Keratinocyte (primary cell): ENCODE results near the gene PM20D2. TPM values are rescaled to one million over a fixed set of nuclear protein-coding genes. Genes with fewer than 3 reads are reported as not detected.

Experiments used
- DNase-seq: peaks from one replicate; pipeline ENCODE4 v3.0.0-alpha.2; 2011; ENCODE audit warnings: low read depth, missing footprints, low spot score
- FAIRE-seq: peaks from 2 replicates; lab custom pipeline; 2011; peaks lifted over from hg19 to GRCh38; lab: Jason Lieb, UNC
- H2AFZ ChIP-seq: 2 replicates; pipeline ENCODE4 v1.6.0; 2012; ENCODE audit warnings: low read length, control low read depth, inconsistent platforms; ENCODE audit not compliant: control insufficient read depth
- H3K27ac ChIP-seq: 2 replicates; pipeline ENCODE4 v1.5.1; 2011; ENCODE audit warnings: low read length; ENCODE audit not compliant: control insufficient read depth, insufficient read depth
- H3K27me3 ChIP-seq: 3 replicates; pipeline ENCODE4 v1.6.0; 2011; ENCODE audit warnings: low read length; ENCODE audit not compliant: control insufficient read depth, insufficient read depth; ENCODE audit errors: extremely low read depth
- H3K36me3 ChIP-seq, 2 experiments: 2 replicates in 1 of 2; 3 replicates in 1 of 2; pipeline ENCODE4 v1.5.1; 2011; ENCODE audit warnings: low read length in 2 of 2, mild to moderate bottlenecking in 1 of 2; ENCODE audit not compliant: control insufficient read depth in 2 of 2, insufficient read depth in 2 of 2; ENCODE audit errors: extremely low read depth in 1 of 2
- H3K4me1 ChIP-seq: 3 replicates; pipeline ENCODE4 v1.5.1; 2011; ENCODE audit warnings: low read length; ENCODE audit not compliant: control insufficient read depth, insufficient read depth; ENCODE audit errors: extremely low read depth
- H3K4me2 ChIP-seq: 3 replicates; pipeline ENCODE4 v1.6.0; 2011; ENCODE audit warnings: low read depth, low read length; ENCODE audit not compliant: control insufficient read depth, insufficient read depth; ENCODE audit errors: extremely low read depth
- H3K4me3 ChIP-seq, 3 experiments: fragments of 200-600 bp in 1 of 3; sonication (generic) in 1 of 3; 2 replicates in 2 of 3; 3 replicates in 1 of 3; pipeline ENCODE4 v1.5.1; 2011 to 2016; ENCODE audit warnings: low read length in 3 of 3, mild to moderate bottlenecking in 3 of 3, control low read depth in 2 of 3, inconsistent platforms in 1 of 3, low read depth in 1 of 3, mixed read lengths in 1 of 3, mixed run types in 1 of 3, moderate library complexity in 1 of 3; ENCODE audit not compliant: control insufficient read depth in 2 of 3, insufficient read depth in 2 of 3; ENCODE audit errors: extremely low read depth in 1 of 3
- H3K79me2 ChIP-seq: 2 replicates; pipeline ENCODE4 v1.6.0; 2012; ENCODE audit warnings: low read length; ENCODE audit not compliant: control insufficient read depth, insufficient read depth
- H3K9ac ChIP-seq: 3 replicates; pipeline ENCODE4 v1.6.0; 2011; ENCODE audit warnings: low read length; ENCODE audit not compliant: control insufficient read depth, insufficient read depth; ENCODE audit errors: extremely low read depth
- H3K9me1 ChIP-seq: 3 replicates; pipeline ENCODE4 v1.6.0; 2011; ENCODE audit warnings: low read length; ENCODE audit not compliant: control insufficient read depth, insufficient read depth; ENCODE audit errors: extremely low read depth
- H3K9me3 ChIP-seq: 2 replicates; pipeline ENCODE4 v1.5.1; 2012; ENCODE audit warnings: low read depth, low read length; ENCODE audit not compliant: control insufficient read depth
- H4K20me1 ChIP-seq: 3 replicates; pipeline ENCODE4 v1.6.0; 2011; ENCODE audit warnings: low read length; ENCODE audit not compliant: control insufficient read depth, insufficient read depth; ENCODE audit errors: extremely low read depth
- EZH2 ChIP-seq: IDR thresholded peaks from one replicate; pipeline ENCODE4 v1.6.1; 2012; ENCODE audit warnings: inconsistent platforms, mild to moderate bottlenecking, low read length, moderate library complexity
- dilution Hi-C: fragments of 300-500 bp; cut with MboI; formaldehyde crosslinking; loops from one replicate; pipeline ENCODE4 v1.7.0; 2020; ENCODE audit warnings: low sequenced_read_pairs; ENCODE audit not compliant: extremely low pct_ligation_motif_present
- polyA plus RNA-seq, 5 experiments: library from polyadenylated mRNA; depleted of rRNA in 3 of 5; stranded (reverse) in 3 of 5; stranded (forward) in 1 of 5; unstranded in 1 of 5; fragments of >200 nt; gene quantifications; 1 replicate in 1 of 5; 2 replicates in 3 of 5; 3 replicates in 1 of 5; pipeline versions ENCODE4 v1.2.1 to v1.2.3, GENCODE V29; 2011 to 2012; ENCODE audit warnings: missing spikeins in 2 of 5, low read depth in 1 of 5, low replicate concordance in 1 of 5
- TF ChIP-seq, protein P1 (sequence below), 3 experiments: IDR thresholded peaks in 1 of 3; conservative IDR thresholded peaks in 1 of 3; optimal IDR thresholded peaks in 1 of 3; 2 replicates in 2 of 3; 3 replicates in 1 of 3; pipeline versions ENCODE3 to v1.5.1; 2011; ENCODE audit warnings: low read length in 3 of 3, mild to moderate bottlenecking in 3 of 3, moderate library complexity in 2 of 3, control low read depth in 1 of 3, inconsistent platforms in 1 of 3; ENCODE audit not compliant: insufficient read depth in 2 of 3; ENCODE audit errors: extremely low read depth in 1 of 3

Gene PM20D2
- polyA plus RNA-seq, 1 donor (not counting 4 experiments of a cell fraction or from before 2014, with no cell fraction given): 7.9 TPM

DNA sequence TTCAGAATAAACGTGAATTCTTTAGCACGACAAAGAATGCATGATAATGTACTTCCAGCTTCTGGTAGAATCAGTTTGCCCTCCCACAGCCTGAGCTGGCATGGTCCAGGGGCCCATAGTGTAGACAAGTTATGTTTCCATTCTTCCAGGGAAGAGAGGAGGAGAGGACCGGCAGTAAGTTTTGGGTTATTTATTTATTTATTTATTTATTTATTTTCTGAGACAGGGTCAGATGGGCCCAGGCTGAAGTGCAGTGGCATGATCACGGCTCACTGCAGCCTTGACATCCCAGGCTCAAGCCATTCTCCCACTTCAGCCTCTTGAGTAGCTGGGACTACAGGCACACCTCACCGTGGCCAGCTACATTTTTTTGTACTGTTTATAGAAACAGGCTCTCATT, 66.6 kb downstream of the PM20D2 start:
- DNase-seq (no peak), FAIRE-seq (no peak)
- no peak overlapping the region for H3K9ac ChIP-seq
- TF ChIP-seq, protein P1, sequence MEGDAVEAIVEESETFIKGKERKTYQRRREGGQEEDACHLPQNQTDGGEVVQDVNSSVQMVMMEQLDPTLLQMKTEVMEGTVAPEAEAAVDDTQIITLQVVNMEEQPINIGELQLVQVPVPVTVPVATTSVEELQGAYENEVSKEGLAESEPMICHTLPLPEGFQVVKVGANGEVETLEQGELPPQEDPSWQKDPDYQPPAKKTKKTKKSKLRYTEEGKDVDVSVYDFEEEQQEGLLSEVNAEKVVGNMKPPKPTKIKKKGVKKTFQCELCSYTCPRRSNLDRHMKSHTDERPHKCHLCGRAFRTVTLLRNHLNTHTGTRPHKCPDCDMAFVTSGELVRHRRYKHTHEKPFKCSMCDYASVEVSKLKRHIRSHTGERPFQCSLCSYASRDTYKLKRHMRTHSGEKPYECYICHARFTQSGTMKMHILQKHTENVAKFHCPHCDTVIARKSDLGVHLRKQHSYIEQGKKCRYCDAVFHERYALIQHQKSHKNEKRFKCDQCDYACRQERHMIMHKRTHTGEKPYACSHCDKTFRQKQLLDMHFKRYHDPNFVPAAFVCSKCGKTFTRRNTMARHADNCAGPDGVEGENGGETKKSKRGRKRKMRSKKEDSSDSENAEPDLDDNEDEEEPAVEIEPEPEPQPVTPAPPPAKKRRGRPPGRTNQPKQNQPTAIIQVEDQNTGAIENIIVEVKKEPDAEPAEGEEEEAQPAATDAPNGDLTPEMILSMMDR (optimal IDR thresholded peaks at IDR 0.05 in 1 of 3, IDR thresholded peaks at IDR 0.05 in 1 of 3, conservative IDR thresholded peaks at IDR 0.05 in 1 of 3; ENCODE audit: extremely low read depth in 1 of 3, insufficient read depth in 2 of 3, low read length in 3 of 3): no peak
- no peak for TF ChIP-seq EZH2
- H3K9me1 ChIP-seq: no peaks in the 10 kb centered on the region
- H3K36me3 ChIP-seq: no peaks in the 10 kb centered on the region
- H3K4me2 ChIP-seq: no peak overlapping the region
- no peaks in the 10 kb centered on the region for H3K79me2 ChIP-seq
- H4K20me1 ChIP-seq: no peaks in the 10 kb centered on the region
- peaks cover 5% of the 10 kb centered on the region for H3K27me3 ChIP-seq
- dilution Hi-C loops: no loop called here
- no peaks in the 10 kb centered on the region for H3K9me3 ChIP-seq
- H3K4me1 ChIP-seq: no peaks in the 10 kb centered on the region
- H3K4me3 ChIP-seq: no peak overlapping the region
- H2AFZ ChIP-seq: no peak overlapping the region
- H3K27ac ChIP-seq: no peak overlapping the region

GRCh38 chr6:89214197-89214596, 68.3 kb downstream of the PM20D2 start:
- no peak overlapping the region for H3K27ac ChIP-seq
- H3K4me1 ChIP-seq: no peaks in the 10 kb centered on the region
- TF ChIP-seq EZH2: no peak
- TF ChIP-seq, protein P1 (optimal IDR thresholded peaks at IDR 0.05 in 1 of 3, IDR thresholded peaks at IDR 0.05 in 1 of 3, conservative IDR thresholded peaks at IDR 0.05 in 1 of 3; ENCODE audit: extremely low read depth in 1 of 3, insufficient read depth in 2 of 3, low read length in 3 of 3): no peak
- H3K4me3 ChIP-seq: no peak overlapping the region
- no peaks in the 10 kb centered on the region for H3K36me3 ChIP-seq
- H3K9me3 ChIP-seq: no peaks in the 10 kb centered on the region
- no peak overlapping the region for H2AFZ ChIP-seq
- dilution Hi-C loops: no loop called here
- no peaks in the 10 kb centered on the region for H3K79me2 ChIP-seq
- no peak overlapping the region for H3K9ac ChIP-seq
- H3K9me1 ChIP-seq: no peaks in the 10 kb centered on the region
- H3K4me2 ChIP-seq: no peak overlapping the region
- H4K20me1 ChIP-seq: no peaks in the 10 kb centered on the region
- H3K27me3 ChIP-seq: peaks cover 5% of the 10 kb centered on the region
- FAIRE-seq (no peak), DNase-seq (no peak)

Other genes starting within 250 kb of the PM20D2 start
- 6.3 to 9.7 TPM (median 7.4 TPM) in 3 replicates for gene RNGTT, start 182.4 kb upstream of the PM20D2 start, polyA plus RNA-seq
- gene PNRC1, start 65.3 kb upstream of the PM20D2 start, polyA plus RNA-seq: 7.1 to 34.6 TPM (median 19.5 TPM) in 3 replicates
- gene SRSF12, start 28.0 kb upstream of the PM20D2 start, polyA plus RNA-seq: 0.16 to 0.28 TPM (median 0.19 TPM) in 3 replicates
- 0.04 TPM in 1 of 3 replicates, not detected in the others for gene GABRR1, start 71.3 kb downstream of the PM20D2 start, polyA plus RNA-seq
- gene GABRR2, start 169.2 kb downstream of the PM20D2 start, polyA plus RNA-seq: 0.03 to 0.12 TPM in 2 of 3 replicates, not detected in the other
- 17.0 to 26.7 TPM (median 19.7 TPM) in 3 replicates for gene UBE2J1, start 206.7 kb downstream of the PM20D2 start, polyA plus RNA-seq